NCI-H69 (cell line): ENCODE results near the gene ARHGEF10L.

Source experiments
- DNase-seq: peaks from one replicate; lab custom pipeline; 2025; lab: John Stamatoyannopoulos, UW

The ARHGEF10L gene

GRCh38 chr1:17567582-17567981 is 28.1 kb downstream of the ARHGEF10L start:
- DNase-seq = no peak

GRCh38 chr1:17568014-17568900 is 28.8 kb downstream of the ARHGEF10L start:
- no peak for DNase-seq

- no peak for DNase-seq
Measured at GRCh38 chr1:17569200-17570139, 30.0 kb downstream of the ARHGEF10L start.

- DNase-seq = no peak
Measured at GRCh38 chr1:17570228-17570627, 30.7 kb downstream of the ARHGEF10L start.

- no peak for DNase-seq
Measured at GRCh38 chr1:17572264-17572985, 32.9 kb downstream of the ARHGEF10L start.

GRCh38 chr1:17573518-17574041 is 34.1 kb downstream of the ARHGEF10L start:
- DNase-seq = peak; percentile 35

GRCh38 chr1:17574516-17574915 is 35.0 kb downstream of the ARHGEF10L start:
- peak; percentile 63 for DNase-seq

- DNase-seq = peak; percentile 70
Measured at GRCh38 chr1:17575797-17576518, 36.5 kb downstream of the ARHGEF10L start.

- peak; percentile 20 for DNase-seq
Measured at GRCh38 chr1:17576519-17576853, 37.0 kb downstream of the ARHGEF10L start.

- no peak for DNase-seq
Measured at GRCh38 chr1:17577907-17578297, 38.4 kb downstream of the ARHGEF10L start.

GRCh38 chr1:17579951-17580939 is 40.7 kb downstream of the ARHGEF10L start:
- DNase-seq = peak; percentile 26

GRCh38 chr1:17581389-17582123 is 42.1 kb downstream of the ARHGEF10L start:
- DNase-seq = peak; percentile 72

- DNase-seq = peak; percentile 27
Measured at GRCh38 chr1:17582124-17582774, 42.8 kb downstream of the ARHGEF10L start.

GRCh38 chr1:17584539-17584938 is 45.0 kb downstream of the ARHGEF10L start:
- no peak for DNase-seq

- no peak for DNase-seq
Measured at GRCh38 chr1:17585266-17585987, 45.9 kb downstream of the ARHGEF10L start.

- DNase-seq = peak; percentile 19
Measured at GRCh38 chr1:17586172-17586964, 46.9 kb downstream of the ARHGEF10L start.

GRCh38 chr1:17587693-17588047 is 48.2 kb downstream of the ARHGEF10L start:
- DNase-seq = peak; percentile 49
